HepG2 (cell line): ENCODE data around the gene GRB10. TPM values are rescaled to one million over a fixed set of nuclear protein-coding genes. Genes with fewer than 3 reads are reported as not detected.

Source experiments
- ATAC-seq: fragments of 200-7000 bp; cut with Tn5 transposase; 3 replicates; pipeline ENCODE4 v1.9.1; 2020; ENCODE audit warnings: mild to moderate bottlenecking, moderate library complexity
- BruUV-seq: library from RNA; stranded (reverse); fragments of 400-500 nt; replicated peaks from 2 replicates; lab custom pipeline; 2021; lab: Mats Ljungman, UMichigan
- CTCF ChIA-PET: fragments of 300-600 bp; formaldehyde crosslinking; extraction: SDS; loops from one replicate; lab custom pipeline; 2021; ENCODE audit warnings: low total read pairs, inconsistent platforms, low intra/inter-chr PET ratio; lab: Yijun Ruan, JAX
- POLR2A ChIA-PET: fragments of 350-600 bp; sonication (Branson Sonifier 250); formaldehyde crosslinking; loops from one replicate; lab custom pipeline; 2020; ENCODE audit warnings: antibody characterized with exemption, inconsistent platforms; lab: Yijun Ruan, JAX
- DNase-seq: peaks from one replicate; pipeline ENCODE4 v3.0.0-alpha.2; 2015; ENCODE audit warnings: low spot score
- FAIRE-seq: peaks from 3 replicates; lab custom pipeline; 2011; peaks lifted over from hg19 to GRCh38; lab: Jason Lieb, UNC
- H2AFZ ChIP-seq: one replicate; pipeline ENCODE4 v1.6.1; 2011; ENCODE audit warnings: low read length, inconsistent platforms
- H3K27ac ChIP-seq: fragments of 300-600 bp; 3 replicates; pipeline ENCODE4 v1.8.0; 2011; ENCODE audit warnings: mixed run types, mild to moderate bottlenecking, mixed read lengths, low read length, inconsistent platforms; ENCODE audit not compliant: insufficient read depth; ENCODE audit errors: extremely low read length
- H3K27me3 ChIP-seq, 2 experiments: fragments of 200-600 bp in 1 of 2; 2 replicates in 1 of 2; 3 replicates in 1 of 2; pipeline versions ENCODE4 v1.6.0 to v1.8.0; 2011; ENCODE audit warnings: low read length in 2 of 2, mild to moderate bottlenecking in 2 of 2, moderate library complexity in 2 of 2, inconsistent platforms in 1 of 2; ENCODE audit not compliant: insufficient read depth in 2 of 2, control insufficient read depth in 1 of 2
- H3K36me3 ChIP-seq, 2 experiments: fragments of 200-600 bp in 1 of 2; replicated peaks in 1 of 2; 2 replicates in 1 of 2; 3 replicates in 1 of 2; pipeline versions ENCODE4 v1.5.1 to v1.8.0; 2011; ENCODE audit warnings: low read length in 2 of 2, inconsistent platforms in 1 of 2; ENCODE audit not compliant: insufficient read depth in 2 of 2, control insufficient read depth in 1 of 2
- H3K4me1 ChIP-seq: 2 replicates; pipeline ENCODE4 v1.5.1; 2012; ENCODE audit warnings: low read length, inconsistent platforms; ENCODE audit not compliant: insufficient read depth
- H3K4me2 ChIP-seq: 2 replicates; pipeline ENCODE4 v1.6.0; 2011; ENCODE audit warnings: low read depth, low read length, inconsistent platforms
- H3K4me3 ChIP-seq, 3 experiments: fragments of 200-600 bp in 1 of 3; sonication (generic), shearing (Covaris generic) in 1 of 3; replicated peaks in 1 of 3; 2 replicates each; pipeline ENCODE4 v1.5.1; 2011 to 2016; ENCODE audit warnings: low read length in 3 of 3, inconsistent platforms in 2 of 3, low read depth in 2 of 3, mild to moderate bottlenecking in 2 of 3, control low read depth in 1 of 3, mixed read lengths in 1 of 3; ENCODE audit not compliant: insufficient read depth in 1 of 3
- H3K79me2 ChIP-seq: one replicate; pipeline ENCODE4 v1.6.1; 2011; ENCODE audit warnings: low read length, inconsistent platforms; ENCODE audit not compliant: insufficient read depth
- H3K9ac ChIP-seq: 2 replicates; pipeline ENCODE4 v1.6.0; 2011; ENCODE audit warnings: mild to moderate bottlenecking, low read depth, low read length, inconsistent platforms; ENCODE audit not compliant: insufficient read depth
- H3K9me3 ChIP-seq: 2 replicates; pipeline ENCODE4 v1.5.1; 2012; ENCODE audit warnings: mild to moderate bottlenecking, low read length
- H4K20me1 ChIP-seq: 2 replicates; pipeline ENCODE4 v1.6.0; 2011; ENCODE audit warnings: inconsistent platforms, mild to moderate bottlenecking, low read length, moderate library complexity; ENCODE audit not compliant: insufficient read depth
- FOSL2 ChIP-seq: sonication (generic); formaldehyde crosslinking; IDR thresholded peaks from 2 replicates; pipeline ENCODE4 v1.4.0; 2020; ENCODE audit warnings: missing genetic modification reagents
- HMG20A ChIP-seq: IDR thresholded peaks from 2 replicates; pipeline ENCODE4 v1.6.1; 2016; ENCODE audit warnings: borderline replicate concordance
- PPARG ChIP-seq: conservative IDR thresholded peaks from 2 replicates; pipeline ENCODE4 v1.6.1; 2016; ENCODE audit warnings: missing biosample characterization, missing genetic modification reagents
- SNAPC4 ChIP-seq: sonication (generic); formaldehyde crosslinking; IDR thresholded peaks from 2 replicates; pipeline ENCODE4 v1.4.0; 2020; ENCODE audit warnings: mild to moderate bottlenecking, missing genetic modification reagents
- ZKSCAN8 ChIP-seq: IDR thresholded peaks from 2 replicates; pipeline ENCODE4 v1.6.1; 2016; ENCODE audit warnings: borderline replicate concordance, missing genetic modification reagents, missing compliant biosample characterization
- ZNF615 ChIP-seq: sonication (generic); formaldehyde crosslinking; IDR thresholded peaks from 2 replicates; pipeline ENCODE4 v1.5.0; 2020; ENCODE audit warnings: mild to moderate bottlenecking, missing genetic modification reagents, borderline replicate concordance
- WGBS: methylation state at CpG from one replicate; pipeline ENCODE4 v1.1.6; 2017; ENCODE audit warnings: low lambda C conversion rate; 5-methylcytosine and 5-hydroxymethylcytosine counted together
- in situ Hi-C: cut with HindIII; loops from 2 replicates; pipeline ENCODE4 v1.10.0; 2017; ENCODE audit warnings: low pct_unique_long_range_greater_than_20kb; ENCODE audit not compliant: extremely low pct_ligation_motif_present
- intact Hi-C: fragments of 100-400 bp; cut with micrococcal nuclease; formaldehyde crosslinking; loops from one replicate; pipeline ENCODE4 v1.10.0; 2022; ENCODE audit not compliant: unreplicated experiment
- polyA plus RNA-seq, 8 experiments: library from polyadenylated mRNA; depleted of rRNA in 3 of 8; stranded (reverse) in 7 of 8; unstranded in 1 of 8; fragments of >200 nt; fragmentation: Illumina TruSeq in 4 of 8; extraction: Trizol in 4 of 8; gene quantifications; 2 replicates each; pipeline versions ENCODE4 v1.2.1 to v1.2.3, GENCODE V29; 2011 to 2016; ENCODE audit warnings: low read depth in 4 of 8, missing spikeins in 1 of 8, mixed read lengths in 1 of 8; ENCODE audit not compliant: insufficient read depth in 1 of 8
- total RNA-seq, 5 experiments: library from RNA; depleted of rRNA; stranded (reverse); fragments of >200 nt; fragmentation: Illumina TruSeq; extraction: Trizol; gene quantifications; 2 replicates each; pipeline ENCODE4 v1.2.3, GENCODE V29; 2016; ENCODE audit warnings: low read depth in 1 of 5

Gene GRB10
- total and polyA plus RNA-seq, 2 of the 13 experiments (the other 11 are each of a cell fraction or from before 2014, with no cell fraction given) = 4.0 to 6.8 TPM

DNA sequence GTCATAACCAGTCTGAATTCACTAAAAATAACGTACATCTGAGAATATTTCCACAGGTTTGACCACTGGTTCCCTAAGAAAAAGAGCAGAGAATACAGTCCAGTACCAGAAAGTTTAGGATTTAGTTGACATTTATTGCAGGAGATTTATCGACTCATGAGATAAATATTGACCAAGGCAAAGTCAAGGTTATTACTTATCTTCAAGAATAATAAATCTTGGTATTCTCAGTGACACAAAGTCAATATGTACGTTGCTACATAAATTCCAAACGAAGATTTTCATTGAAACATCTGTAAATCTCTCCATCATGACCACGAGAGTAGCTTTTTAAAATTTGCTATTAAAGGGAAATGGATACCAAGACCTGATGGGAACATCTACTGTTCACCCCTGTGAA lies 39.4 kb upstream of the GRB10 start:
- 15% methylated on average over 5 of the region's 5 CpGs for WGBS
- DNase-seq (no peak), FAIRE-seq (no peak)
- Histone ChIP-seq H3K4me1 (peaks cover 41% of the 10 kb centered on the region), H3K36me3 (no peaks in the 10 kb centered on the region), H3K4me2 (0 out of 2 replicates have a peak overlapping the region, but pooled peaks have one; percentile 57)
- no TSS peak for BruUV-seq
- intact Hi-C loops = no loop called here
- TF ChIP-seq ZKSCAN8 (CRISPR knock-in tag) (no peak), HMG20A (CRISPR knock-in tag) (peak; percentile 11; the same call in 1 of the 2 replicates)
- TF ChIP-seq, all 625 proteins: peak for 1
- Histone ChIP-seq H3K27ac (no peak overlapping the region), H2AFZ (no peak overlapping the region), H3K9me3 (no peaks in the 10 kb centered on the region), H3K4me3 (no peak overlapping the region), H3K79me2 (no peaks in the 10 kb centered on the region), H3K27me3 (peaks cover 0 to 17% of the 10 kb centered on the region in 2 experiments; a peak in 3 of 5 replicates), H4K20me1 (no peaks in the 10 kb centered on the region), H3K9ac (no peak overlapping the region)
- POLR2A ChIA-PET = no interaction called here
- CTCF ChIA-PET = no interaction called here
- in situ Hi-C loops = no loop called here
- no peak for ATAC-seq

DNA sequence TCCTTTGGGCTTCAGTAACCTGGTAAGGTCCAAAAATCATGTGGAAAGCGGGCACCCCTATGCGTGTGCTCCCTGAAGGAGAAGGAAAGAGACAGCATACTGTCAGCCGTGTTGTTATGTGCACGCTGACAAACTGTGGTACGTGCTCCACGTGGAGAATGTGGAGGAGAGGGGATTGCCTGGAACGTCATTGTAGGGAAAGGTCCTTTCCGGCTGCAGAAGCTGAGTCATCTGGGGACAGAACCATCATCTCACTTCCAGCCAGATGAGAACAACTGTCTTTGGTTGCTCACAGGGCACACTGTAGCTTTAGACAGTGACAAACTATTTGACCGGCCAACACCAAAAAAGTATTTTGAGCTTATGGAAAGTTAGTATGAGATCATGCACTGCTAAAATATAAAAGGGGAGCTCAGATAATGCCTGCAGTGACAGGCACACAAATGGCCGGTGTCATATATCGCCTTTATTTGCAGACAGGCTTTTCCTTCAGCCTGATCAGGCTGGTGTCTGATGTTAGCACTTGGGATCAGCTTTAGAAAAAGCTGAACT lies 38.8 kb upstream of the GRB10 start:
- Histone ChIP-seq H3K4me1 (peaks cover 36% of the 10 kb centered on the region), H3K4me2 (peak overlapping the region; percentile 57)
- CTCF ChIA-PET = no interaction called here
- TF ChIP-seq FOSL2 (CRISPR knock-in tag) (peak; percentile 85), SNAPC4 (CRISPR knock-in tag) (no peak), ZNF615 (CRISPR knock-in tag) (no peak), PPARG (CRISPR knock-in tag) (0 out of 2 replicates have a peak, but pooled peaks have one; percentile 63)

More for the DNA sequence above, 38.8 kb upstream of the GRB10 start:
- H3K79me2 ChIP-seq = no peaks in the 10 kb centered on the region
- in situ Hi-C loops (no loop called here), intact Hi-C loops (no loop called here)
- H3K9ac ChIP-seq = no peak overlapping the region
- no peak overlapping the region for H3K4me3 ChIP-seq
- no TSS peak for BruUV-seq
- WGBS = 8% methylated on average over 11 of the region's 11 CpGs
- DNase-seq (peak; percentile 56), ATAC-seq (peak; percentile 82), FAIRE-seq (no peak)
- no peak overlapping the region for H3K27ac ChIP-seq
- peaks cover 0 to 17% of the 10 kb centered on the region in 2 experiments; a peak in 3 of 5 replicates for H3K27me3 ChIP-seq
- H4K20me1 ChIP-seq = no peaks in the 10 kb centered on the region
- POLR2A ChIA-PET = no interaction called here
- H3K36me3 ChIP-seq = no peaks in the 10 kb centered on the region
- no peaks in the 10 kb centered on the region for H3K9me3 ChIP-seq
- H2AFZ ChIP-seq = peak overlapping the region; percentile 36
